ENCODE data around the gene SLC46A3. TPM values are rescaled to one million over a fixed set of nuclear protein-coding genes. Genes with fewer than 3 reads are reported as not detected.

SLC46A3 gene
- total RNA-seq, 1 donor from 2014 or later: 6.1 TPM

DNA sequence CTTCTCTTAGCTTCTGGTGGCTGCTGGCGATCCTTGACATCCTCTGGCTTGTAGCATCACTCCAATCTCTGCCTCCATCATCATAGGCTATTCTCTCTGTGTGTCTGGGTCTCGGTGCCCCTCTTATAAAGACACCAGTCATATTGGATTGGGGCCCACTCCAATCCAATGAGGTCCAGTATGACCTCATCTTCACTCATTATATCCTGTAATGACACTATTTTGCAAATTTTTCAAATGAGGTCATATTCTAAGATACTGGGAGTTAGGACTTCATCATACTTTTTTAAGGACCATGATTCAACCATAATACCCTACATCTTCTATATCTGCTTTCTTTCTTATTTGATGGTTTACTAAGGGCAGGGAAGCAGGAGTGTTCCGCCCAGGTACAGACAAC lies 12.0 kb upstream of the SLC46A3 start:
- no peak for TF ChIP-seq EZH2 (IDR thresholded peaks at IDR 0.05; ENCODE audit: insufficient read depth, low read length)
- TF ChIP-seq, protein P1, sequence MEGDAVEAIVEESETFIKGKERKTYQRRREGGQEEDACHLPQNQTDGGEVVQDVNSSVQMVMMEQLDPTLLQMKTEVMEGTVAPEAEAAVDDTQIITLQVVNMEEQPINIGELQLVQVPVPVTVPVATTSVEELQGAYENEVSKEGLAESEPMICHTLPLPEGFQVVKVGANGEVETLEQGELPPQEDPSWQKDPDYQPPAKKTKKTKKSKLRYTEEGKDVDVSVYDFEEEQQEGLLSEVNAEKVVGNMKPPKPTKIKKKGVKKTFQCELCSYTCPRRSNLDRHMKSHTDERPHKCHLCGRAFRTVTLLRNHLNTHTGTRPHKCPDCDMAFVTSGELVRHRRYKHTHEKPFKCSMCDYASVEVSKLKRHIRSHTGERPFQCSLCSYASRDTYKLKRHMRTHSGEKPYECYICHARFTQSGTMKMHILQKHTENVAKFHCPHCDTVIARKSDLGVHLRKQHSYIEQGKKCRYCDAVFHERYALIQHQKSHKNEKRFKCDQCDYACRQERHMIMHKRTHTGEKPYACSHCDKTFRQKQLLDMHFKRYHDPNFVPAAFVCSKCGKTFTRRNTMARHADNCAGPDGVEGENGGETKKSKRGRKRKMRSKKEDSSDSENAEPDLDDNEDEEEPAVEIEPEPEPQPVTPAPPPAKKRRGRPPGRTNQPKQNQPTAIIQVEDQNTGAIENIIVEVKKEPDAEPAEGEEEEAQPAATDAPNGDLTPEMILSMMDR (IDR thresholded peaks at IDR 0.05; ENCODE audit: insufficient read depth, low read depth, low read length): no peak
- no peaks in the 10 kb centered on the region for H3K79me2 ChIP-seq (ENCODE audit: insufficient read depth, low read length)
- no peak overlapping the region for H3K4me2 ChIP-seq (ENCODE audit: low read length)
- H3K27me3 ChIP-seq (ENCODE audit: insufficient read depth, low read length): no peaks in the 10 kb centered on the region
- Mint-ChIP-seq H3K27me3 (ENCODE audit: low read depth, unreplicated experiment) (no peaks in the 10 kb centered on the region), H3K27ac (ENCODE audit: unreplicated experiment) (no peak overlapping the region), H3K4me1 (ENCODE audit: low read depth, unreplicated experiment) (peaks cover 10% of the 10 kb centered on the region), H3K4me3 (ENCODE audit: unreplicated experiment) (no peak overlapping the region), H3K36me3 (ENCODE audit: low read depth, unreplicated experiment) (no peaks in the 10 kb centered on the region), H3K9me3 (ENCODE audit: unreplicated experiment) (peaks cover 4% of the 10 kb centered on the region)
- no peak overlapping the region for H3K27ac ChIP-seq (ENCODE audit: low read depth, low read length)
- no peaks in the 10 kb centered on the region for H3K9me3 ChIP-seq (ENCODE audit: insufficient read depth, low read depth, low read length)
- H3K9ac ChIP-seq (ENCODE audit: low read length): no peak overlapping the region
- no peak for FAIRE-seq
- no peaks in the 10 kb centered on the region for H4K20me1 ChIP-seq (ENCODE audit: insufficient read depth, low read length)
- no peak for DNase-seq (ENCODE audit: low read depth)
- no peaks in the 10 kb centered on the region for H3K4me1 ChIP-seq (ENCODE audit: insufficient read depth, low read length)
- no peaks in the 10 kb centered on the region for H3K36me3 ChIP-seq (ENCODE audit: insufficient read depth, low read length)
- H2AFZ ChIP-seq (ENCODE audit: low read depth, low read length): no peak overlapping the region
- no peak overlapping the region for H3K4me3 ChIP-seq (ENCODE audit: insufficient read depth, low read depth, low read length)

DNA sequence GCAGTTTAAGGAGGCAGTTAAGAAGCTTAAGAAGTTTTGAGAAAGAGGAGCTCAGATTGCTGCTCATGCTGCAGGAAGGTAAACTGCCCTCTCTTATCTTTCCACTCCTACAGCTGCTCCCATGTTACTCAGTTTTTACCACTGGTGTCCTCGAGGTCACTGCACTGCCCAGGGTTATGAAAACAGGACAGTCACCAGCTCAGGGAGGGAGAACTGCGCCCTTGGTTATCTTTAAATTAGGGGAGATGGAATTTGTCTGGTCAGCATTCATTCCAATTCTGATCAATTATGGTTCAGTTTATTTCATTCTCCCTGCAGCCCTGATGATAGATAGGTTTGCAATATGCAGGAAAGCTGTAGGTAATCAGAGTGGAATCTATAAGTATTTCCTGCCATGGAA lies 10.8 kb upstream of the SLC46A3 start:
- no peaks in the 10 kb centered on the region for H3K27me3 Mint-ChIP-seq (ENCODE audit: low read depth, unreplicated experiment)
- no peak for FAIRE-seq
- no peak overlapping the region for H3K27ac ChIP-seq (ENCODE audit: low read depth, low read length)

DNA sequence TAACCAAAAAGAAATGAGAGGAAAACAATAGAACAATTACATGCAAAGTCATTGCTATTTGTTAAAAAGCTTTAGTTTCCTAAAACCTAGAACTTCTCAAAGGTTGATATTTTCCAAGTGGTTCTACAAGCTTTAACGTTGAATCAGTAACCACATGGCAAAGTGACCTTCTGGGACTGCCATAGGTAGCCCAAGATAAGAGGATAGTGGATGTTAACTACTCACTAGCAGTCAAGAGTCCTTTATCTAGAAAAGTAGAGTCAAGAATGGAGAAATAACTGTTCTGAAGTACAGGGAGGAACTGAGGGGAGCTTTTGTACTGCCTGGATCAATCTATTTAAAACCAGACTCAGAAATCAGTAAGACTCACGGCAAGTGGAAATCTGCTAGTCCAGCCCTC lies 9.9 kb upstream of the SLC46A3 start:
- no peaks in the 10 kb centered on the region for H3K79me2 ChIP-seq (ENCODE audit: insufficient read depth, low read length)
- no peak overlapping the region for H3K9ac ChIP-seq (ENCODE audit: low read length)
- no peaks in the 10 kb centered on the region for H3K36me3 ChIP-seq (ENCODE audit: insufficient read depth, low read length)
- no peaks in the 10 kb centered on the region for H3K36me3 Mint-ChIP-seq (ENCODE audit: low read depth, unreplicated experiment)
- no peaks in the 10 kb centered on the region for H3K27me3 Mint-ChIP-seq (ENCODE audit: low read depth, unreplicated experiment)
- TF ChIP-seq, protein P1 (IDR thresholded peaks at IDR 0.05; ENCODE audit: insufficient read depth, low read depth, low read length): no peak
- TF ChIP-seq EZH2 (IDR thresholded peaks at IDR 0.05; ENCODE audit: insufficient read depth, low read length): no peak
- no peak overlapping the region for H2AFZ ChIP-seq (ENCODE audit: low read depth, low read length)
- FAIRE-seq: no peak
- H3K4me1 Mint-ChIP-seq (ENCODE audit: low read depth, unreplicated experiment): peaks cover 5% of the 10 kb centered on the region
- H3K27ac ChIP-seq (ENCODE audit: low read depth, low read length): no peak overlapping the region
- peaks cover 7% of the 10 kb centered on the region for H3K9me3 Mint-ChIP-seq (ENCODE audit: unreplicated experiment)
- H3K27me3 ChIP-seq (ENCODE audit: insufficient read depth, low read length): no peaks in the 10 kb centered on the region
- H3K9me3 ChIP-seq (ENCODE audit: insufficient read depth, low read depth, low read length): no peaks in the 10 kb centered on the region
- H3K4me2 ChIP-seq (ENCODE audit: low read length): no peak overlapping the region
- H3K4me1 ChIP-seq (ENCODE audit: insufficient read depth, low read length): no peaks in the 10 kb centered on the region
- H3K27ac Mint-ChIP-seq (ENCODE audit: unreplicated experiment): no peak overlapping the region
- no peak overlapping the region for H3K4me3 Mint-ChIP-seq (ENCODE audit: unreplicated experiment)
- no peak overlapping the region for H3K4me3 ChIP-seq (ENCODE audit: insufficient read depth, low read depth, low read length)
- no peaks in the 10 kb centered on the region for H4K20me1 ChIP-seq (ENCODE audit: insufficient read depth, low read length)
- no peak for DNase-seq (ENCODE audit: low read depth)

More for the DNA sequence above, 10.8 kb upstream of the SLC46A3 start:
- no peak for TF ChIP-seq EZH2 (IDR thresholded peaks at IDR 0.05; ENCODE audit: insufficient read depth, low read length)
- TF ChIP-seq, protein P1 (IDR thresholded peaks at IDR 0.05; ENCODE audit: insufficient read depth, low read depth, low read length): no peak
- no peak overlapping the region for H3K9ac ChIP-seq (ENCODE audit: low read length)
- DNase-seq (ENCODE audit: low read depth): no peak
- no peak overlapping the region for H3K27ac Mint-ChIP-seq (ENCODE audit: unreplicated experiment)
- H3K27me3 ChIP-seq (ENCODE audit: insufficient read depth, low read length): no peaks in the 10 kb centered on the region
- H3K36me3 ChIP-seq (ENCODE audit: insufficient read depth, low read length): no peaks in the 10 kb centered on the region
- no peak overlapping the region for H3K4me3 Mint-ChIP-seq (ENCODE audit: unreplicated experiment)
- H4K20me1 ChIP-seq (ENCODE audit: insufficient read depth, low read length): no peaks in the 10 kb centered on the region
- H3K79me2 ChIP-seq (ENCODE audit: insufficient read depth, low read length): no peaks in the 10 kb centered on the region
- no peaks in the 10 kb centered on the region for H3K36me3 Mint-ChIP-seq (ENCODE audit: low read depth, unreplicated experiment)
- H3K9me3 Mint-ChIP-seq (ENCODE audit: unreplicated experiment): peaks cover 8% of the 10 kb centered on the region
- H3K9me3 ChIP-seq (ENCODE audit: insufficient read depth, low read depth, low read length): no peaks in the 10 kb centered on the region
- H3K4me2 ChIP-seq (ENCODE audit: low read length): no peak overlapping the region
- H2AFZ ChIP-seq (ENCODE audit: low read depth, low read length): no peak overlapping the region
- no peaks in the 10 kb centered on the region for H3K4me1 ChIP-seq (ENCODE audit: insufficient read depth, low read length)
- peaks cover 5% of the 10 kb centered on the region for H3K4me1 Mint-ChIP-seq (ENCODE audit: low read depth, unreplicated experiment)
- H3K4me3 ChIP-seq (ENCODE audit: insufficient read depth, low read depth, low read length): no peak overlapping the region
